Neural cell (in vitro differentiated cells): ENCODE results near the gene KHDC3L. TPM values are rescaled to one million over a fixed set of nuclear protein-coding genes. Genes with fewer than 3 reads are reported as not detected.
A peak's percentile ranks its signal among the peaks of the same experiment; 100 is the strongest.

ENCODE experiments used
- H2AFZ ChIP-seq: fragments of 200-600, 300-800 bp; sonication (generic), shearing (Covaris generic); 2 replicates; pipeline ENCODE4 v1.6.0; 2014; ENCODE audit warnings: low read depth, mild to moderate bottlenecking, antibody characterized with exemption, low read length, moderate library complexity
- H3F3A ChIP-seq: fragments of 200-600 bp; shearing (Covaris generic); 2 replicates; pipeline ENCODE4 v1.6.1; 2016; ENCODE audit warnings: mild to moderate bottlenecking, moderate library complexity, mixed read lengths, antibody characterized with exemption, low read length; ENCODE audit not compliant: insufficient read depth, poor library complexity, severe bottlenecking
- H3K27ac ChIP-seq: fragments of 200-600, 300-800 bp; sonication (generic), shearing (Covaris generic); 2 replicates; pipeline ENCODE4 v1.5.1; 2014; ENCODE audit warnings: mild to moderate bottlenecking, low read length, moderate library complexity
- H3K27me3 ChIP-seq: fragments of 300-800, 200-600 bp; sonication (generic), shearing (Covaris generic); 2 replicates; pipeline ENCODE4 v1.6.0; 2014; ENCODE audit warnings: mild to moderate bottlenecking, low read depth, low read length, moderate library complexity; ENCODE audit not compliant: insufficient read depth
- H3K36me3 ChIP-seq: fragments of 300-800, 200-600 bp; sonication (generic), shearing (Covaris generic); 2 replicates; pipeline ENCODE4 v1.5.1; 2014; ENCODE audit warnings: mild to moderate bottlenecking, antibody characterized with exemption, low read length, moderate library complexity; ENCODE audit not compliant: insufficient read depth
- H3K4me2 ChIP-seq: fragments of 300-800, 200-600 bp; sonication (generic), shearing (Covaris generic); 2 replicates; pipeline ENCODE4 v1.6.0; 2014; ENCODE audit warnings: mild to moderate bottlenecking, low read length
- H3K4me3 ChIP-seq: fragments of 300-800, 200-600 bp; sonication (generic), shearing (Covaris generic); 2 replicates; pipeline ENCODE4 v1.5.1; 2014; ENCODE audit warnings: mild to moderate bottlenecking, low read length, moderate library complexity
- H3K79me2 ChIP-seq: fragments of 200-600 bp; shearing (Covaris generic); replicated peaks from 2 replicates; pipeline ENCODE4 v1.6.0; 2014; ENCODE audit warnings: mild to moderate bottlenecking, low read length, moderate library complexity; ENCODE audit not compliant: insufficient read depth
- H3K9ac ChIP-seq: fragments of 300-800, 200-600 bp; sonication (generic), shearing (Covaris generic); 2 replicates; pipeline ENCODE4 v1.6.1; 2016; ENCODE audit warnings: mild to moderate bottlenecking, low read length, mixed read lengths
- H3K9me2 ChIP-seq: fragments of 200-600 bp; shearing (Covaris generic); 2 replicates; pipeline ENCODE4 v1.6.1; 2016; ENCODE audit warnings: mild to moderate bottlenecking, low read length, mixed read lengths; ENCODE audit not compliant: insufficient read depth
- H3K9me3 ChIP-seq: fragments of 200-600, 300-800 bp; sonication (generic), shearing (Covaris generic); 2 replicates; pipeline ENCODE4 v1.6.1; 2016; ENCODE audit warnings: mild to moderate bottlenecking, mixed run types, low read length, moderate library complexity, mixed read lengths
- H4K20me1 ChIP-seq: fragments of 200-600 bp; shearing (Covaris generic); 2 replicates; pipeline ENCODE4 v1.6.1; 2016; ENCODE audit warnings: mild to moderate bottlenecking, mixed run types; ENCODE audit not compliant: insufficient read depth
- EP300 ChIP-seq: fragments of 450-650 bp; conservative IDR thresholded peaks from 2 replicates; pipeline ENCODE4 v1.6.1; 2014; ENCODE audit warnings: antibody characterized with exemption, mild to moderate bottlenecking, moderate library complexity; ENCODE audit not compliant: poor library complexity, severe bottlenecking
- EZH2 ChIP-seq: fragments of 200-600, 300-800 bp; shearing (Covaris generic), sonication (generic); IDR thresholded peaks from 2 replicates; pipeline ENCODE4 v1.6.1; 2014; ENCODE audit warnings: antibody characterized with exemption, low read length, borderline replicate concordance, mild to moderate bottlenecking; ENCODE audit not compliant: insufficient read depth, poor library complexity, severe bottlenecking
- MXI1 ChIP-seq: fragments of 450-650 bp; conservative IDR thresholded peaks from 2 replicates; pipeline ENCODE4 v1.6.1; 2014; ENCODE audit warnings: antibody characterized with exemption, mild to moderate bottlenecking; ENCODE audit not compliant: poor library complexity, severe bottlenecking
- POLR2AphosphoS5 ChIP-seq: IDR thresholded peaks from 2 replicates; pipeline ENCODE4 v1.6.1; 2012
- RAD21 ChIP-seq: fragments of 450-650 bp; conservative IDR thresholded peaks from 2 replicates; pipeline ENCODE4 v1.6.1; 2014; ENCODE audit warnings: antibody characterized with exemption, mild to moderate bottlenecking, moderate library complexity
- SMC3 ChIP-seq: fragments of 450-650 bp; conservative IDR thresholded peaks from 2 replicates; pipeline ENCODE4 v1.6.1; 2014; ENCODE audit warnings: antibody characterized with exemption, mild to moderate bottlenecking, moderate library complexity; ENCODE audit not compliant: poor library complexity
- TAF1 ChIP-seq: IDR thresholded peaks from 2 replicates; pipeline ENCODE4 v1.6.1; 2012; ENCODE audit warnings: low read depth
- polyA plus RNA-seq: library from polyadenylated mRNA; depleted of rRNA; stranded (reverse); fragments of >200 nt; gene quantifications from 2 replicates; pipeline ENCODE4 v1.2.3, GENCODE V29; 2014
- TF ChIP-seq, protein P1 (sequence below): IDR thresholded peaks from 2 replicates; pipeline ENCODE4 v1.6.1; 2012; ENCODE audit warnings: borderline replicate concordance
- TF ChIP-seq, protein P2 (sequence below): fragments of 450-650 bp; IDR thresholded peaks from 2 replicates; pipeline ENCODE4 v1.5.1; 2014; ENCODE audit warnings: antibody characterized with exemption, mild to moderate bottlenecking, moderate library complexity; ENCODE audit not compliant: poor library complexity, severe bottlenecking

KHDC3L gene
- polyA plus RNA-seq, 1 donor from 2014 or later: not detected

DNA sequence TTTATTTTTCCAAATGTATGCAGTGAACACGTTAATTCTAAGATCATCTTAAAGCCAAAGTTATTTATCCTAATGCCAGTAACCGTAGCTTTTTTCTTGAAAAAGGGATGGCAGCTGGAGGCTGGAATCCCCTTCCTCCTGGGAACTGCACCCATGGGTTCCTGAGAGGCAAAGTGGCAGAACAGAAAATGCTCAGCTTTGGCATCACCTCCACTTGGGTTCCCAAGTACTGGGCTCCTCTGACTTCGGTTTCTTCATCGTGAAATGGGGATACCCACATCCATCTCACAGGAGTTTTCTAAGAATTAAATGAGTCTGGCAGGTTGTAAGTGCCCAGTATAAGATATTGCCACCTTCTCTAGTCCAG lies 26.0 kb downstream of the KHDC3L start:
- Histone ChIP-seq H3K36me3 (no peaks in the 10 kb centered on the region), H4K20me1 (no peaks in the 10 kb centered on the region), H3K27me3 (peaks cover 13% of the 10 kb centered on the region), H2AFZ (no peak overlapping the region), H3K9ac (no peak overlapping the region), H3K27ac (no peak overlapping the region), H3K4me2 (no peak overlapping the region), H3K4me3 (peak overlapping the region; percentile 59), H3K79me2 (no peaks in the 10 kb centered on the region), H3K9me3 (no peaks in the 10 kb centered on the region), H3K9me2 (no peaks in the 10 kb centered on the region), H3F3A (no peaks in the 10 kb centered on the region)
- TF ChIP-seq RAD21: no peak
- TF ChIP-seq, protein P1, sequence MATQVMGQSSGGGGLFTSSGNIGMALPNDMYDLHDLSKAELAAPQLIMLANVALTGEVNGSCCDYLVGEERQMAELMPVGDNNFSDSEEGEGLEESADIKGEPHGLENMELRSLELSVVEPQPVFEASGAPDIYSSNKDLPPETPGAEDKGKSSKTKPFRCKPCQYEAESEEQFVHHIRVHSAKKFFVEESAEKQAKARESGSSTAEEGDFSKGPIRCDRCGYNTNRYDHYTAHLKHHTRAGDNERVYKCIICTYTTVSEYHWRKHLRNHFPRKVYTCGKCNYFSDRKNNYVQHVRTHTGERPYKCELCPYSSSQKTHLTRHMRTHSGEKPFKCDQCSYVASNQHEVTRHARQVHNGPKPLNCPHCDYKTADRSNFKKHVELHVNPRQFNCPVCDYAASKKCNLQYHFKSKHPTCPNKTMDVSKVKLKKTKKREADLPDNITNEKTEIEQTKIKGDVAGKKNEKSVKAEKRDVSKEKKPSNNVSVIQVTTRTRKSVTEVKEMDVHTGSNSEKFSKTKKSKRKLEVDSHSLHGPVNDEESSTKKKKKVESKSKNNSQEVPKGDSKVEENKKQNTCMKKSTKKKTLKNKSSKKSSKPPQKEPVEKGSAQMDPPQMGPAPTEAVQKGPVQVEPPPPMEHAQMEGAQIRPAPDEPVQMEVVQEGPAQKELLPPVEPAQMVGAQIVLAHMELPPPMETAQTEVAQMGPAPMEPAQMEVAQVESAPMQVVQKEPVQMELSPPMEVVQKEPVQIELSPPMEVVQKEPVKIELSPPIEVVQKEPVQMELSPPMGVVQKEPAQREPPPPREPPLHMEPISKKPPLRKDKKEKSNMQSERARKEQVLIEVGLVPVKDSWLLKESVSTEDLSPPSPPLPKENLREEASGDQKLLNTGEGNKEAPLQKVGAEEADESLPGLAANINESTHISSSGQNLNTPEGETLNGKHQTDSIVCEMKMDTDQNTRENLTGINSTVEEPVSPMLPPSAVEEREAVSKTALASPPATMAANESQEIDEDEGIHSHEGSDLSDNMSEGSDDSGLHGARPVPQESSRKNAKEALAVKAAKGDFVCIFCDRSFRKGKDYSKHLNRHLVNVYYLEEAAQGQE: no peak

DNA sequence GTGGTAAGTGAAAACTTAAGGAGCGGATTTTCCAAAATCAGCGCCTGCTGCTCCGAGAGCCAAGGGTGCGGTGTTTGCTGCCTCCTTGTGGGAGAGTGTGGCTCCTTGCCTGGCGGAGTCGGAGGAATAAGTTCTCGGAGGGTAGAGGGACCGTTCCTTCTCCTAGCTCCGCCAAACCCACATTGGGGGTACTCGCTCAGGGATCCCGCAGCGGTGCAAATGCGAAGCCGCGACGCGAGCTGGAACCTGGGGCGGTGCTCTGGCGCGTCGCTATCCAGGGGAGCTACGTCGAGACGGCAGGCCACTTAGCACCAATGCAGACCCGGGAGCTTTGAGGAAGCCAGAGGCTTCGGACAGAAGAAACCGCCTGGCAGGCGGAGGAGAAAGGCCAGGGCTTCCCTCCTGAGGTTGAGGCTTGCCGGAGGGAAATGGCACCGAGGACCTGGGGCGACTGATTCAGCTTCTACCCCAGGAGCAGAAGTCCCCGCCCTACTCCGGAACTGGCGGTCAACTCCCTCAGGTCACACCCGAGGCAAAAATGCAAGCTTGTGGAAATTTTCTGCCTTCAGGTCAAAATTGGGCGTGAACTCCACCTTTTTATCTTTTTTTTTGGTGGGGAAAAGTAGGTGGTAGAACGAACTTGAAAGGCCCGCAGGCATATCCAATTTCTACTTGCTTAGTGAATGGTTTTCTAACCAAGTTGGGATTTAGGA lies 26.5 kb downstream of the KHDC3L start:
- no peaks in the 10 kb centered on the region for H3K79me2 ChIP-seq
- H3K9me3 ChIP-seq: no peaks in the 10 kb centered on the region
- H3F3A ChIP-seq: no peaks in the 10 kb centered on the region
- H3K36me3 ChIP-seq: no peaks in the 10 kb centered on the region
- peak; percentile 18 for TF ChIP-seq RAD21
- TF ChIP-seq, protein P2, sequence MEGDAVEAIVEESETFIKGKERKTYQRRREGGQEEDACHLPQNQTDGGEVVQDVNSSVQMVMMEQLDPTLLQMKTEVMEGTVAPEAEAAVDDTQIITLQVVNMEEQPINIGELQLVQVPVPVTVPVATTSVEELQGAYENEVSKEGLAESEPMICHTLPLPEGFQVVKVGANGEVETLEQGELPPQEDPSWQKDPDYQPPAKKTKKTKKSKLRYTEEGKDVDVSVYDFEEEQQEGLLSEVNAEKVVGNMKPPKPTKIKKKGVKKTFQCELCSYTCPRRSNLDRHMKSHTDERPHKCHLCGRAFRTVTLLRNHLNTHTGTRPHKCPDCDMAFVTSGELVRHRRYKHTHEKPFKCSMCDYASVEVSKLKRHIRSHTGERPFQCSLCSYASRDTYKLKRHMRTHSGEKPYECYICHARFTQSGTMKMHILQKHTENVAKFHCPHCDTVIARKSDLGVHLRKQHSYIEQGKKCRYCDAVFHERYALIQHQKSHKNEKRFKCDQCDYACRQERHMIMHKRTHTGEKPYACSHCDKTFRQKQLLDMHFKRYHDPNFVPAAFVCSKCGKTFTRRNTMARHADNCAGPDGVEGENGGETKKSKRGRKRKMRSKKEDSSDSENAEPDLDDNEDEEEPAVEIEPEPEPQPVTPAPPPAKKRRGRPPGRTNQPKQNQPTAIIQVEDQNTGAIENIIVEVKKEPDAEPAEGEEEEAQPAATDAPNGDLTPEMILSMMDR: peak; percentile 44
- TF ChIP-seq EZH2: no peak
- H4K20me1 ChIP-seq: no peaks in the 10 kb centered on the region
- H3K4me2 ChIP-seq: no peak overlapping the region
- H2AFZ ChIP-seq: no peak overlapping the region
- no peak overlapping the region for H3K27ac ChIP-seq
- H3K9ac ChIP-seq: no peak overlapping the region
- H3K4me3 ChIP-seq: peak overlapping the region; percentile 59
- H3K9me2 ChIP-seq: no peaks in the 10 kb centered on the region
- peaks cover 13% of the 10 kb centered on the region for H3K27me3 ChIP-seq

DNA sequence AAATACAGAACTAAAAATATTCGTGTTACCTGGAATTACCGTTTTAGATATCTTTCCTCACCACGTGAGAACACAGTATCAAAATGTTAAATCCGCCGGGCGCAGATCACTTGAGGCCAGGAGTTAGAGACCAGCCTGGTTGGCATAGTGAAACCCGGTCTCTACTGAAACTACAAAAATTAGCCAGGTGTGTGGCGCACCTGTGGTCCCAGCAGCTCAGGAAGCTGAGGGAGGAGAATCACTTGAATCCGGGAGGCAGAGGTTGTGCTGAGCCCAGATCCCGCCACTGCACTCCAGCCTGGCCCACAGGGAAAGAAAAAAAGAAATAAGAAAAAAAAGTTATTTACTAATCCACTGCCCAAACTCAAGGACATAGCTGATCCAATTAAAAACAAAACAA lies 27.4 kb downstream of the KHDC3L start:
- Histone ChIP-seq H3K36me3 (no peaks in the 10 kb centered on the region), H3K27me3 (peaks cover 13% of the 10 kb centered on the region), H3F3A (no peaks in the 10 kb centered on the region), H4K20me1 (no peaks in the 10 kb centered on the region), H3K4me2 (no peak overlapping the region), H3K9ac (no peak overlapping the region), H3K9me2 (no peaks in the 10 kb centered on the region), H3K4me3 (no peak overlapping the region), H3K9me3 (no peaks in the 10 kb centered on the region), H2AFZ (no peak overlapping the region), H3K27ac (no peak overlapping the region), H3K79me2 (no peaks in the 10 kb centered on the region)
- TF ChIP-seq SMC3 (no peak), RAD21 (no peak), TAF1 (no peak), MXI1 (no peak), EZH2 (no peak), POLR2AphosphoS5 (no peak), EP300 (no peak)
- TF ChIP-seq, protein P1: no peak
